Measurements from ENCODE around the gene CEACAM1.
"Not testable (repeated sequence)": the region's sequence is repeated elsewhere in the genome, so short reads cannot be mapped to it uniquely, and the experiment has no call there.

DNA sequence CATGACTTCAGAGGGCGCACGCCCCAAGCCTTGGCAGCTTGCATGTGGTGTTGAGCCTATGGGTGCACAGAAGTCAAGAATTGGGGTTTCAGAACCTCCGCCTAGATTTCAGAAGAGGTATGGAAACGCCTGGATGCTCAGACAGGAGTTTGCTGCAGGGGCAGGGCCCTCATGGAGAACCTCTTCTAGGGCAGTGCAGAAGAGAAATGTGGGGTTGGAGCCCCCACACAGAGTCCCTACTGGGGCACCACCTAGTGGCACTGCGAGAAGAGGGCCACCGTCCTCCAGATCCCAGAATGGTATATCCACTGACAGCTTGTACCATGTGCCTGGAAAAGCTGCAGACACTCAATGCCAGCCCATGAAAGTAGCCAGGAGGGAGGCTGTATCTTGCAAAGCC lies 22.2 kb upstream of the CEACAM1 start:
- TF ChIP-seq, protein P1, sequence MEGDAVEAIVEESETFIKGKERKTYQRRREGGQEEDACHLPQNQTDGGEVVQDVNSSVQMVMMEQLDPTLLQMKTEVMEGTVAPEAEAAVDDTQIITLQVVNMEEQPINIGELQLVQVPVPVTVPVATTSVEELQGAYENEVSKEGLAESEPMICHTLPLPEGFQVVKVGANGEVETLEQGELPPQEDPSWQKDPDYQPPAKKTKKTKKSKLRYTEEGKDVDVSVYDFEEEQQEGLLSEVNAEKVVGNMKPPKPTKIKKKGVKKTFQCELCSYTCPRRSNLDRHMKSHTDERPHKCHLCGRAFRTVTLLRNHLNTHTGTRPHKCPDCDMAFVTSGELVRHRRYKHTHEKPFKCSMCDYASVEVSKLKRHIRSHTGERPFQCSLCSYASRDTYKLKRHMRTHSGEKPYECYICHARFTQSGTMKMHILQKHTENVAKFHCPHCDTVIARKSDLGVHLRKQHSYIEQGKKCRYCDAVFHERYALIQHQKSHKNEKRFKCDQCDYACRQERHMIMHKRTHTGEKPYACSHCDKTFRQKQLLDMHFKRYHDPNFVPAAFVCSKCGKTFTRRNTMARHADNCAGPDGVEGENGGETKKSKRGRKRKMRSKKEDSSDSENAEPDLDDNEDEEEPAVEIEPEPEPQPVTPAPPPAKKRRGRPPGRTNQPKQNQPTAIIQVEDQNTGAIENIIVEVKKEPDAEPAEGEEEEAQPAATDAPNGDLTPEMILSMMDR (optimal IDR thresholded peaks at IDR 0.05 in 1 of 3, IDR thresholded peaks at IDR 0.05 in 1 of 3, conservative IDR thresholded peaks at IDR 0.05 in 1 of 3; ENCODE audit: extremely low read depth in 1 of 3, insufficient read depth in 2 of 3, low read length in 3 of 3), result not testable (repeated sequence)
- not testable (repeated sequence) for TF ChIP-seq EZH2 (IDR thresholded peaks at IDR 0.05; ENCODE audit: low read length)
